ENCODE results near the gene KLHL36. TPM values are rescaled to one million over a fixed set of nuclear protein-coding genes. Genes with fewer than 3 reads are reported as not detected.

Gene KLHL36
- total and polyA plus RNA-seq, 4 donors, result 11.5 to 53.6 (median 16.9) TPM

DNA sequence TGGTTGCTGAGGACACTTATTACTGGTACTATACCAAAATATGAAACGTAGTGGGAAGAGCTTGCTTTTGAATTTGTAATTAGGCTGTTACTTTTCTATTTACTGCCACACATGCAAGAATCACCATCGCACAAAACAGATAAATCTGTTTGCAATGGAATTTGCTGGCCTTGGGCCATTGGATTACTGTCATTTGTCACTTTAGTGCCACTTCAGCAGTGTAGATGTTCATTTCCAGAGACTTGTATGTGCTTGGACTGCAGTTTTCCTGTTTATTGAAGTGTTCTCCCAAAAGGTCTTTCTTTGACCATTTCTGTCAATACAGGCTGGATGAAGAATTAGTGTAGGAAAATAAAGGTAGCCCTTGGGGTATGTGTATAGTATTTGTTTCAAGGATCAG, 55.9 kb downstream of the KLHL36 start:
- 45% methylated on average over 2 of the region's 2 CpGs for WGBS
- no peak overlapping the region for H3K9ac ChIP-seq (ENCODE audit: low read depth in 1 of 2, low read length in 2 of 2)
- no peak overlapping the region for H3K4me3 ChIP-seq (ENCODE audit: low read depth in 1 of 3, low read length in 3 of 3)
- H3K9me3 ChIP-seq (ENCODE audit: control insufficient read depth in 4 of 4, low read length in 3 of 4), result no peaks in the 10 kb centered on the region
- no peaks in the 10 kb centered on the region for H3K27me3 ChIP-seq (ENCODE audit: control insufficient read depth in 4 of 4, insufficient read depth in 4 of 4, low read length in 3 of 4)
- peaks cover 8 to 33% (median 20%) of the 10 kb centered on the region in 4 donors for H3K4me1 ChIP-seq (ENCODE audit: control insufficient read depth in 4 of 4, insufficient read depth in 4 of 4, low read length in 3 of 4)
- no peaks in the 10 kb centered on the region for H3K36me3 ChIP-seq (ENCODE audit: control insufficient read depth in 4 of 4, insufficient read depth in 3 of 4, low read depth in 1 of 4, low read length in 3 of 4)
- TF ChIP-seq GABPA (IDR thresholded peaks at IDR 0.05 in 1 of 2, conservative IDR thresholded peaks at IDR 0.05 in 1 of 2) (no peak), HNF4A (conservative IDR thresholded peaks at IDR 0.05) (no peak), YY1 (IDR thresholded peaks at IDR 0.05) (no peak)
- TF ChIP-seq, protein P1, sequence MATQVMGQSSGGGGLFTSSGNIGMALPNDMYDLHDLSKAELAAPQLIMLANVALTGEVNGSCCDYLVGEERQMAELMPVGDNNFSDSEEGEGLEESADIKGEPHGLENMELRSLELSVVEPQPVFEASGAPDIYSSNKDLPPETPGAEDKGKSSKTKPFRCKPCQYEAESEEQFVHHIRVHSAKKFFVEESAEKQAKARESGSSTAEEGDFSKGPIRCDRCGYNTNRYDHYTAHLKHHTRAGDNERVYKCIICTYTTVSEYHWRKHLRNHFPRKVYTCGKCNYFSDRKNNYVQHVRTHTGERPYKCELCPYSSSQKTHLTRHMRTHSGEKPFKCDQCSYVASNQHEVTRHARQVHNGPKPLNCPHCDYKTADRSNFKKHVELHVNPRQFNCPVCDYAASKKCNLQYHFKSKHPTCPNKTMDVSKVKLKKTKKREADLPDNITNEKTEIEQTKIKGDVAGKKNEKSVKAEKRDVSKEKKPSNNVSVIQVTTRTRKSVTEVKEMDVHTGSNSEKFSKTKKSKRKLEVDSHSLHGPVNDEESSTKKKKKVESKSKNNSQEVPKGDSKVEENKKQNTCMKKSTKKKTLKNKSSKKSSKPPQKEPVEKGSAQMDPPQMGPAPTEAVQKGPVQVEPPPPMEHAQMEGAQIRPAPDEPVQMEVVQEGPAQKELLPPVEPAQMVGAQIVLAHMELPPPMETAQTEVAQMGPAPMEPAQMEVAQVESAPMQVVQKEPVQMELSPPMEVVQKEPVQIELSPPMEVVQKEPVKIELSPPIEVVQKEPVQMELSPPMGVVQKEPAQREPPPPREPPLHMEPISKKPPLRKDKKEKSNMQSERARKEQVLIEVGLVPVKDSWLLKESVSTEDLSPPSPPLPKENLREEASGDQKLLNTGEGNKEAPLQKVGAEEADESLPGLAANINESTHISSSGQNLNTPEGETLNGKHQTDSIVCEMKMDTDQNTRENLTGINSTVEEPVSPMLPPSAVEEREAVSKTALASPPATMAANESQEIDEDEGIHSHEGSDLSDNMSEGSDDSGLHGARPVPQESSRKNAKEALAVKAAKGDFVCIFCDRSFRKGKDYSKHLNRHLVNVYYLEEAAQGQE (IDR thresholded peaks at IDR 0.05), result no peak
- TF ChIP-seq, protein P2, sequence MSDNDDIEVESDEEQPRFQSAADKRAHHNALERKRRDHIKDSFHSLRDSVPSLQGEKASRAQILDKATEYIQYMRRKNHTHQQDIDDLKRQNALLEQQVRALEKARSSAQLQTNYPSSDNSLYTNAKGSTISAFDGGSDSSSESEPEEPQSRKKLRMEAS (IDR thresholded peaks at IDR 0.05), result no peak
- no peak overlapping the region for H3K27ac ChIP-seq (ENCODE audit: low read depth in 1 of 2, low read length in 2 of 2)
- no peak for DNase-seq (ENCODE audit: low spot score)

DNA sequence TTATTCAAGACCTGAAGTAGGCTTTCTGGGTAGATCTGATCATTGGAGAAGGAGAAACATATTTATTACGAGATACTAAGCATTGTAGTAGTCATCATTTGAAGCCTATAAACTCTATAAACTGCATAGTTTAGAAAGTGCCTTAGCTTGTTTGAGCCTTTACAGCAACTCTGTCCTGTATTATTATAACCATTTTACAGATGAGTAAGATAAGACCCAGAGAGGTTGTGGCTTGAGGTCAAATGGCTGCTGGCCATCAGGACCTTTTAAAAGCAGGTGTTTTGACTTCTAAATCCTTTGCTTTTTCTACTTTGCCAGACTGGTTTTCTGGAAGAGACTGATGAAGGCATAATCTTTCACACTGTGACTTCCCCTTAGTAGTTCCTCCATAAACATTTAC, 58.5 kb downstream of the KLHL36 start:
- WGBS, result 100% methylated on average over 1 of the region's 1 CpG
- TF ChIP-seq ZBTB33 (IDR thresholded peaks at IDR 0.05) (no peak), NR2F2 (IDR thresholded peaks at IDR 0.05) (no peak), FOXA1 (IDR thresholded peaks at IDR 0.05) (no peak), RXRA (IDR thresholded peaks at IDR 0.05) (no peak), EGR1 (IDR thresholded peaks at IDR 0.05; ENCODE audit: low read depth in 2 of 2) (no peak), YY1 (IDR thresholded peaks at IDR 0.05) (no peak), HNF4G (IDR thresholded peaks at IDR 0.05) (no peak)
- TF ChIP-seq, protein P3, sequence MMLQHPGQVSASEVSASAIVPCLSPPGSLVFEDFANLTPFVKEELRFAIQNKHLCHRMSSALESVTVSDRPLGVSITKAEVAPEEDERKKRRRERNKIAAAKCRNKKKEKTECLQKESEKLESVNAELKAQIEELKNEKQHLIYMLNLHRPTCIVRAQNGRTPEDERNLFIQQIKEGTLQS (IDR thresholded peaks at IDR 0.05), result no peak
- Histone ChIP-seq H3K27me3 (ENCODE audit: control insufficient read depth in 4 of 4, insufficient read depth in 4 of 4, low read length in 3 of 4) (no peaks in the 10 kb centered on the region), H3K4me1 (ENCODE audit: control insufficient read depth in 4 of 4, insufficient read depth in 4 of 4, low read length in 3 of 4) (peaks cover 12 to 18% (median 14%) of the 10 kb centered on the region in 4 donors), H3K4me3 (ENCODE audit: low read depth in 1 of 3, low read length in 3 of 3) (no peak overlapping the region), H3K27ac (ENCODE audit: low read depth in 1 of 2, low read length in 2 of 2) (no peak overlapping the region), H3K36me3 (ENCODE audit: control insufficient read depth in 4 of 4, insufficient read depth in 3 of 4, low read depth in 1 of 4, low read length in 3 of 4) (no peaks in the 10 kb centered on the region), H3K9me3 (ENCODE audit: control insufficient read depth in 4 of 4, low read length in 3 of 4) (no peaks in the 10 kb centered on the region), H3K9ac (ENCODE audit: low read depth in 1 of 2, low read length in 2 of 2) (no peak overlapping the region)
- no peak for DNase-seq (ENCODE audit: low spot score)

DNA sequence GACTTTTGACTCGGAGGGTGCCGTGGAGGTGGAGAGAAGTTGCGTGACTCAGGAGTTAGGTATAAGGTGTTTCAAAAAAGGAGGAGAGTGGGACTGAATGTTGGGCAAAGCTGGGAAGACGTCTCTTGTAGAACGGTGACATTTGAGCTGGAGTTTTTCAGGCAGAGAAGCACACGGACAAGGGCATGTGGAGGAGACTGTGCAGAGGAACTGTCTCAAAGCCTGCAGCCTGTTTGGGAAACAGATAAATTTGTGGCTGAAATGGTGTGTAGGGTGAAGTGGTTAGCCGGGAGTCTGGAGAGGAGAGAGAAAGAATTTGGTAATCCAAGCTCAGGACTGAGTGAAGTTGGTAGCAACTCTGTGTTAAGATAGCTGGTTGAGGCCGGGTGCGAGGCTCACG, 61.3 kb downstream of the KLHL36 start:
- peak; percentile 13 for DNase-seq (ENCODE audit: low spot score)
- no peaks in the 10 kb centered on the region for H3K27me3 ChIP-seq (ENCODE audit: control insufficient read depth in 4 of 4, insufficient read depth in 4 of 4, low read length in 3 of 4)
- 91% methylated on average over 10 of the region's 10 CpGs for WGBS
- no peak overlapping the region for H3K9ac ChIP-seq (ENCODE audit: low read depth in 1 of 2, low read length in 2 of 2)
- no peaks in the 10 kb centered on the region for H3K36me3 ChIP-seq (ENCODE audit: control insufficient read depth in 4 of 4, insufficient read depth in 3 of 4, low read depth in 1 of 4, low read length in 3 of 4)
- H3K27ac ChIP-seq (ENCODE audit: low read depth in 1 of 2, low read length in 2 of 2), result no peak overlapping the region
- H3K4me1 ChIP-seq (ENCODE audit: control insufficient read depth in 4 of 4, insufficient read depth in 4 of 4, low read length in 3 of 4), result peaks cover 10 to 19% (median 15%) of the 10 kb centered on the region in 4 donors
- no peak overlapping the region for H3K4me3 ChIP-seq (ENCODE audit: low read depth in 1 of 3, low read length in 3 of 3)
- no peaks in the 10 kb centered on the region for H3K9me3 ChIP-seq (ENCODE audit: control insufficient read depth in 4 of 4, low read length in 3 of 4)
- TF ChIP-seq JUND (IDR thresholded peaks at IDR 0.05) (no peak), RAD21 (IDR thresholded peaks at IDR 0.05) (no peak), SP1 (IDR thresholded peaks at IDR 0.05) (no peak), GABPA (IDR thresholded peaks at IDR 0.05 in 1 of 2, conservative IDR thresholded peaks at IDR 0.05 in 1 of 2) (no peak), ZBTB33 (IDR thresholded peaks at IDR 0.05) (no peak)
- TF ChIP-seq, protein P2 (IDR thresholded peaks at IDR 0.05), result no peak
- TF ChIP-seq, protein P1 (IDR thresholded peaks at IDR 0.05), result no peak

Data from liver (tissue), 9 donors.